H1 (cell line): ENCODE data around the gene PLEKHG3. TPM values are rescaled to one million over a fixed set of nuclear protein-coding genes. Genes with fewer than 3 reads are reported as not detected.

Source experiments
- BCL11A ChIP-seq, 2 experiments: IDR thresholded peaks; one replicate each; pipeline ENCODE4 v1.6.1; 2011; ENCODE audit warnings: low read depth in 2 of 2, low read length in 2 of 2, mild to moderate bottlenecking in 2 of 2
- CBX8 ChIP-seq: fragments of 300-800, 300-1000 bp; sonication (generic); IDR thresholded peaks from 2 replicates; pipeline ENCODE4 v1.7.1; 2016; ENCODE audit warnings: low read depth, low read length, borderline replicate concordance
- EP300 ChIP-seq, 2 experiments: IDR thresholded peaks; 1 replicate in 1 of 2; 2 replicates in 1 of 2; pipeline ENCODE4 v1.6.1; 2011 to 2012; ENCODE audit warnings: low read depth in 2 of 2, low read length in 2 of 2, mild to moderate bottlenecking in 2 of 2, borderline replicate concordance in 1 of 2, inconsistent platforms in 1 of 2, moderate library complexity in 1 of 2
- HDAC2 ChIP-seq, 2 experiments: fragments of 300-600 bp in 1 of 2; sonication (generic) in 1 of 2; IDR thresholded peaks; 2 replicates each; pipeline ENCODE4 v1.6.1; 2011 to 2012; ENCODE audit warnings: low read depth in 2 of 2, low read length in 2 of 2, mild to moderate bottlenecking in 2 of 2, moderate library complexity in 2 of 2, borderline replicate concordance in 1 of 2, inconsistent platforms in 1 of 2
- SIX5 ChIP-seq: IDR thresholded peaks from 2 replicates; pipeline ENCODE4 v1.6.1; 2011; ENCODE audit warnings: mild to moderate bottlenecking, low read depth, low read length
- YY1 ChIP-seq: IDR thresholded peaks from 2 replicates; pipeline ENCODE4 v1.6.1; 2011; ENCODE audit warnings: low read depth, mild to moderate bottlenecking, low read length
- polyA plus RNA-seq, 7 experiments: library from polyadenylated mRNA; depleted of rRNA in 3 of 7; stranded (reverse) in 5 of 7; unstranded in 2 of 7; fragments of >200 nt in 5 of 7; fragments of 200-250 nt in 2 of 7; gene quantifications; 1 replicate in 5 of 7; 2 replicates in 1 of 7; 4 replicates in 1 of 7; pipeline versions ENCODE4 v1.2.1 to v1.2.3, GENCODE V29; 2011 to 2013; ENCODE audit warnings: missing spikeins in 2 of 7, mixed read lengths in 2 of 7
- total RNA-seq: library from RNA; stranded (reverse); fragmentation: NEBNext Ultra II Directional; extraction: Animal tissue kit (Norgen Biotek cat#: 25700); gene quantifications from 2 replicates; pipeline ENCODE4 v1.2.1, GENCODE V29; 2021

PLEKHG3 gene
- total and polyA plus RNA-seq, 2 of the 8 experiments (the other 6 are each of a cell fraction or from before 2014, with no cell fraction given) = 43.4 to 90.6 TPM

- TF ChIP-seq EP300 (IDR thresholded peaks at IDR 0.05; ENCODE audit: borderline replicate concordance in 1 of 2, low read depth in 2 of 2, low read length in 2 of 2) (no peak), SIX5 (no peak), BCL11A (IDR thresholded peaks at IDR 0.05; ENCODE audit: low read depth in 2 of 2, low read length in 2 of 2) (no peak), HDAC2 (IDR thresholded peaks at IDR 0.05; ENCODE audit: borderline replicate concordance in 1 of 2, low read depth in 2 of 2, low read length in 2 of 2) (no peak), CBX8 (no peak), YY1 (no peak)
Observed at GRCh38 chr14:64792231-64792630, 88.0 kb downstream of the PLEKHG3 start (continued).
